ENCODE data around the gene MSTN.
"Not testable (repeated sequence)": the region's sequence is repeated elsewhere in the genome, so short reads cannot be mapped to it uniquely, and the experiment has no call there.

The MSTN gene

GRCh38 chr2:190063624-190064023, 1.1 kb upstream of the MSTN start:
- no peak for DNase-seq (ENCODE audit: low spot score)

- no peak for DNase-seq (ENCODE audit: low spot score)
Observed at GRCh38 chr2:190062053-190062452, 476 bp downstream of the MSTN start.

GRCh38 chr2:190060626-190061025, 1.9 kb downstream of the MSTN start:
- DNase-seq (ENCODE audit: low spot score): no peak

GRCh38 chr2:190060019-190060418, 2.5 kb downstream of the MSTN start:
- no peak for DNase-seq (ENCODE audit: low spot score)

GRCh38 chr2:190053426-190053825, 9.1 kb downstream of the MSTN start:
- no peak for DNase-seq (ENCODE audit: low spot score)

- DNase-seq (ENCODE audit: low spot score): no peak
Observed at GRCh38 chr2:190052307-190052706, 10.2 kb downstream of the MSTN start.

- no peak for DNase-seq (ENCODE audit: low spot score)
Observed at GRCh38 chr2:190051223-190051622, 11.3 kb downstream of the MSTN start.

GRCh38 chr2:190050001-190050400, 12.5 kb downstream of the MSTN start:
- no peak for DNase-seq (ENCODE audit: low spot score)

- no peak for DNase-seq (ENCODE audit: low spot score)
Observed at GRCh38 chr2:190044866-190045265, 17.7 kb downstream of the MSTN start.

- no peak for DNase-seq (ENCODE audit: low spot score)
Observed at GRCh38 chr2:190043441-190043840, 19.1 kb downstream of the MSTN start.

- no peak for DNase-seq (ENCODE audit: low spot score)
Observed at GRCh38 chr2:190036071-190036470, 26.5 kb downstream of the MSTN start.

GRCh38 chr2:190034417-190034816, 28.1 kb downstream of the MSTN start:
- not testable (repeated sequence) for DNase-seq (ENCODE audit: low spot score)

GRCh38 chr2:190031969-190032618, 30.4 kb downstream of the MSTN start:
- no peak for DNase-seq (ENCODE audit: low spot score)

GRCh38 chr2:190023860-190024259, 38.7 kb downstream of the MSTN start:
- DNase-seq (ENCODE audit: low spot score): no peak

GRCh38 chr2:190020720-190021119, 41.8 kb downstream of the MSTN start:
- DNase-seq (ENCODE audit: low spot score): no peak

- DNase-seq (ENCODE audit: low spot score): no peak
Observed at GRCh38 chr2:190017837-190018236, 44.7 kb downstream of the MSTN start.

- DNase-seq (ENCODE audit: low spot score): not testable (repeated sequence)
Observed at GRCh38 chr2:190015969-190016368, 46.6 kb downstream of the MSTN start.
